ACHN (cell line): ENCODE data around the gene MC5R.

Experiments
- DNase-seq: peaks from one replicate; pipeline ENCODE4 v3.0.0-alpha.2; 2015
- in situ Hi-C: cut with HindIII; loops from 2 replicates; pipeline ENCODE4 v1.10.0; 2017; ENCODE audit warnings: low sequenced_read_pairs, low pct_ligation_motif_present, low pct_unique_long_range_greater_than_20kb

The MC5R gene

GRCh38 chr18:13823707-13824395, at the start of gene MC5R:
Gene MC5R, plus strand, starts transcription at chr18:13824149. Its CDS starts 1,617 bp downstream, at chr18:13825766.
- in situ Hi-C loops = no loop called here

GRCh38 chr18:13775058-13775457, 48.9 kb upstream of the MC5R start:
- DNase-seq = no peak
- in situ Hi-C loops = no loop called here

More at GRCh38 chr18:13823707-13824395, at the start of gene MC5R:
- peak; percentile 48 for DNase-seq

DNA sequence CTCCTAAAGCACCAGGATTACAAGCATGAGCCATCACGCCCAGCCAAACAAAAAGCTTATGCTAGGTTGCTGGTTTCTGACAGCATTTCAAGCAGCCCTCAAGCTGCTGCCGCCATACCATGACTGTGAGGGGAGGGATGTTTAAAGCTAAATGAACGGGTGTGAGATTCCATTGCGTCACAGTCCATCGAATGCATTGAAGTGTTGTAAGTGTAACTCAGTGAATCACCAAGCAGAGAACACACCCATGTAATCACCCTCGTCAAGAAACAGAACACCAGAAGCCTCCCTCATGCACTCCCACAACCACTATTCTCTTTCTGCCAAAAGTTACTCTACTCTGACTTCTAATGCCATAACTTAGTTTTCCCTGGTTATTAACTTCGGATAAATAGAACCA, 32.8 kb upstream of the MC5R start:
- in situ Hi-C loops = no loop called here
- no peak for DNase-seq

DNA sequence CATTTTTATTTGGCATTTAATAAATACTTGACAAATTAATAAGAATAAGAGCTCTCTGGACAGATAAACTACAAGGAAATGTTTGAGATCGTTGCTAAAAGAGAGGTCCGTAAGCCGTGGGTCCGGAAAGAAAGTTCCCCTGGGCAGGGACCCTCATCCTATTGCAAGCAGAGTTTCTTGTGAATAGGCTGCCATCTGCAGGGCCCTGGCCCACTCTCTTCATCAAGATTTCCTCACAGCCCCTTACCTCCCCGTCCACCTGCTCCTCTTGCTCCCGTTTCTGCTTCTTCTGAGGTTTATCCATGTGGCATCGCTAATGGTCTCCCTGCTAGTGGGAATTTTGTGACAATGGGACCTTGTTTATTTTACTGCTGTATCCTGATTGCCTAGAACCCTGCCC, 30.1 kb upstream of the MC5R start:
- no peak for DNase-seq
- in situ Hi-C loops = no loop called here

GRCh38 chr18:13796515-13796914, 27.4 kb upstream of the MC5R start:
- no peak for DNase-seq
- in situ Hi-C loops = no loop called here

DNA sequence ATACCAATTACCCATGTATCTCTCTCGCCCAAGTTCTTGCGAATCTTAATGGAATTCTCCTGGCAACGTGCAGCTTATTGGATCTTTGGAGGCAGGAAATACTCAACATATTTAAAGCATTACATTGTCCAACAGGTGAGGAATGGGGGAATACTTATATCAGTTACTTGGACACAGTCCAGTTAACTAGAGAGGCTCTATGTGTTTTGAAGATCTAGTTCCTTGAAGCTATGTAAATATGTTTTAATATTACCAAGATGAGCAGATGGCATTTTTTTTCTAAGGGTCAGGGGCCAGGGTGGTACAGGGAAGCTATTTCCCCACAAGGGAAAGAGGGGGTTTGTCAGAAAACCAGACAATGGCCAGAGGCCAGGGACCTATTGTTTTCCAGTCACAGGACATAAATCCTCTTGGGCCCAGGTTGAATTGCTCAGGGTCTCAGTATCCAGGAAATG, 26.8 kb upstream of the MC5R start:
- DNase-seq = peak; percentile 15
- in situ Hi-C loops = no loop called here

- in situ Hi-C loops = no loop called here
- DNase-seq = no peak
Measured at GRCh38 chr18:13799396-13799795, 24.6 kb upstream of the MC5R start.

GRCh38 chr18:13800505-13801259, 23.3 kb upstream of the MC5R start:
- DNase-seq = peak; percentile 74
- in situ Hi-C loops = no loop called here

- DNase-seq = no peak
- in situ Hi-C loops = no loop called here
Measured at GRCh38 chr18:13801260-13801601, 22.7 kb upstream of the MC5R start.

DNA sequence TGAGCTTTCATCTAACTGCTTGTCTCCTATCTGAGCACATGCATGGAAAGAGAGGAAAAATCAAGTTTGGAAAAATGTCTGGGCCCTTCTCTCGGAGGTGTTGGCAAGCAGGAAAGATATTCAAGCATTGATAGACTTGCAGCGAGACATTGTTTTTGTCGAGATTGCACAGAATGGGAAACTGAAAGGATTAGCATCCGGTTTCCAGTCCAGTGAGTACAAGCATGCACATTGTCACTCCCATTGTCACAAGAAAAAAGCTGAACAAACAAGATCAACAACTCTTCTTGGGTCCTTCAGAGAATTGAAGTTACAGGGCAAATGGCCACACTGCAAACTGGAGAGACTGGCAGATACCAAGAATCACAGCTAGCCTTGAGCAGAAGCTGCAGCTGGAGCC, 19.6 kb upstream of the MC5R start:
- no peak for DNase-seq
- in situ Hi-C loops = no loop called here

- in situ Hi-C loops = no loop called here
- no peak for DNase-seq
Measured at GRCh38 chr18:13808294-13809042, 15.5 kb upstream of the MC5R start.

GRCh38 chr18:13809043-13809430, 14.9 kb upstream of the MC5R start:
- DNase-seq = no peak

DNA sequence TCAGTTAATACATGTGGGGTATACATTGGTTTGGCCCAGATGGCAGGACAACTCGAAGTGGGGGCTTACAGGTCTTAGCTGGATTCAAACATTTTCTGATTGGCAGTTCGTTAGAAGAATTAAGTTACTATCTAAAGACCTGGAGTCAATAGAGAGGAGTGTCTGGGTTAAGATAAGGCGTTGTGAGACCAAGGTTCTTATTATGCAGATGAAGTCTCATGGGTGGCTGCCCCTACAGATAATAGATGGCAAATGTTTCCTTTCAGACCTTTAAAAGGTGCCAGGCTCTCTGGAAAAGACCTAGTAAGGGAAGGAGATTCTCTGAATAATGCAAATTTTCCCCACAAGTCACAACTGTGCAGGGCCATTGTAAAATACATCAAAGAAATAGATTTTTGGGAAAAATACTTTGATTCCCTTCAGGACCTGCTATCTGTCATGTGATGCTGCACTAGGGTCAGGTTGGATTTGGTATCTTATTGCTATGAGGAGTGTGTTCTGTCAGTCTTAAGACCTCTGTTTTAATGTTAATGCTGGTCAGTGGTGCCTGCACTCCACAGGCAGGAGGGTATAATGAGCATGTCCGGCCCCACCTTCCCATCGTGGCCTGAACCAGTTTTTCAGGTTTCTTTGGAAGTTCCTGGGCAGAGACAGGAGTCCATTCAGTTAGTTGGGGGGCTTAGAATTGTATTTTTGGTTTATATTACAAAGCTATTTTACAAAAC, 14.3 kb upstream of the MC5R start:
- in situ Hi-C loops = no loop called here
- no peak for DNase-seq

More at GRCh38 chr18:13809043-13809430, 14.9 kb upstream of the MC5R start:
- in situ Hi-C loops = no loop called here

DNA sequence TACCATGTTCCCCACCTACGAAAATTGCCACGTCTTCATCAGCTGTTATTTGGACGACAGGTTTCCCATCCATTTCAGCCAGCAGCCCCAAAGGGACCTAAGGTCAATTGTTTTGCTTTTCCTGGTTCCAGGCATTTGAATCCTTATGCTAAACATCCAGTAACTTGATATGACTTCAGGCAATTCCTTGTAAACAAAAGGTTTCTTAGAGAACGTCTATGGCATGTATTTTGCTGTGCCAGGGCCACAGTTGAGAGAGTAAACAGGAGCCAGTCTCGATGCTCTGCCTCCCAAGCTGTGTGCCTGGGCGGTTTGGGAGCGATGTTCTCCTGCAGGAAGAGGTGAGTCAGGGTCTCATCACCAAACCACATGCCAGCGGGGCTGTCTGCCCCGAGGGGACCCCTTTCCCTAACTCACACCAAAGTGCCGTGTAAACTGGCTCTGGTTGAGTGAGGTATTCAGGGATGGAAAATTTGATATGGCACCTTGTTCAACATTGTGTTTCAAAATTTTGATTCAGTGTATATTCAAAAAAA, 12.9 kb upstream of the MC5R start:
- DNase-seq = no peak
- in situ Hi-C loops = no loop called here

DNA sequence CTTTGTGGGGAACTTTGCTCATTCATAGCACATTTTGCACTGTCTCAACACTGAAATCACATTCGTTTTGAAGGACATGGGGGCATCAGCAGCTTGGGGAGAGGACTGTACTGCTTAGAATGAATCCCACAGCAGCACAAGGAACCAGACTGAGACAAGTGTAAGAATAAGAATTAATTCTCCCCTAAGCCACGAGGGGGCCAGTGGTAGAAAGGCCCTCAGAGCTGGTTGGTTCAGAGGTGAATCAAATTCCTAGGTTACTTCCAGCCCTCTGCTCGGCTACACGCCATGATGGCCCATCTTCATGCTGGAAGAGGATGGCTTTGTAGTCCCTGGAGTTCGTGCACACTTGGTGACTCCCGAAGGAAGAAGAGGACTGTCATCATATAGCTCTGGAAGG, 12.0 kb upstream of the MC5R start:
- no peak for DNase-seq
- in situ Hi-C loops = no loop called here

DNA sequence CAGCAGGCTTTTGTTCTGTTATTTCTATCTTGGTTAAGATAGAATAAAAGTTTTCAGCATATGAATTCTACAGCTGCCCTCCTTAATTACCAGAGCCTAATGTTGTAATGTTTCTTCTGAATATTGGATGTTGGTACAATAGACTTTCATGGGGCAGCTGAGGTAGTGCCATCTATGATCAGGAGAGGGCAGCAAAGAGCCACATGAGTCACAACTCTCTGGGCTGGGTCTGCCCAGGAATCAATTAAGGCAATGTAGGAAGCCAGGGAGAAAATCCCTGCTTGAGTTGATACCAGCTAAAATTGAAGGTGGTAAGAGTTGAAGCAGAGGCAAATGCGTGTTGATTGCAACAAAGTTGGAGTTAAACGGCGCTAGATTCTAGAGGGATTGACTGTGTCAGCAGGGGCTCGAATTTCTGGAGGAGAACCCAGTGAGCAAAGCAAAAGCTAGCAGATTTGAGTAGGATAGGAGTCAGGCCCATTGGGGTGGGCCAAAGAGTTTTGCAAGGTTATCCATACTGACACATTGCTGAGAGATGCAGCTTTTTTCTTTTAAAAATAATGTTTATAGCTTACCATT, 10.6 kb upstream of the MC5R start:
- peak; percentile 48 for DNase-seq

GRCh38 chr18:13826209-13826608, 2.3 kb downstream of the MC5R start:
- in situ Hi-C loops = no loop called here
- no peak for DNase-seq

More for the DNA sequence above, 10.6 kb upstream of the MC5R start:
- in situ Hi-C loops = no loop called here

DNA sequence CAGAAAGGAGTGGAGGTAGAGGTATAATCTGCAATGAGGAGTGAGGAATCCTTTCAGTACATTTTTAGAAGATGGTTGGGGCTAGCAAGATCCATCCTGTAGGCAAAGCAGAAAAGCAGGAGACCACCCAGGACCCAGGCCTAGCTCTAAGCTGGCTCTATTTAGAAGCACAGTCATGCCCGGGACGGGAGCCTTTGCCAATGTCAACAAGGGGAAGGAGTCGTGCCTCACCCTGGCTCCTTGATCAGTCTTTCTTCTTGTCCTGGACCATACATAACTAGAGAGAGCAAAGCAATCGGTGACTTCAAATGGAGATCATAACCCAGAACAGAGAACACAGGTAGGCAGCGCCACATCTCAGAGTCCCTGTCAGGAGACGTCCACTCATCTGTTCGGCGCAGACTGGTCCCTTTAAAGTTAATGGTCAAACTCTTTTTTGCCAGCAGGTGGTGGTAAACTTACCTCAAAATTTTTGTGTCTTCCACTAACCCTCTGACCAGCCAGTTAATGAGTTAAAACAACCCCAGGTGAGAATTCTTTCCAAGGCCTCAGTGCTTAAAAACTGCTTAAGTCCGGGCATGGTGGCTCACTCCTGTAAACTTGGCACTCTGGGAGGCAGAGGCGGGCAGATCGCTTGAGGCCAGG, 8.0 kb downstream of the MC5R start:
- peak; percentile 4 for DNase-seq
- in situ Hi-C loops = no loop called here
